Heart left ventricle (tissue), 16 donors: ENCODE data around the gene MOB1A. TPM values are rescaled to one million over a fixed set of nuclear protein-coding genes. Genes with fewer than 3 reads are reported as not detected.

ENCODE experiments used
- ATAC-seq, 4 donors: fragments of 200-7000 bp; cut with Tn5 transposase; one replicate each; pipeline ENCODE4 v1.9.1; 2020 to 2022; ENCODE audit warnings: moderate library complexity in 4 of 4, mild to moderate bottlenecking in 3 of 4, moderate number of reproducible peaks in 1 of 4
- DNase-seq, 5 donors: peaks; one replicate each; pipeline ENCODE4 v3.0.0-alpha.2; 2020
- H3K27ac ChIP-seq, 12 donors: fragments of 200-600 bp; sonication (generic) in 4 of 12; one replicate each; pipeline versions ENCODE4 v1.5.0 to v1.8.0; 2016 to 2022; ENCODE audit warnings: mild to moderate bottlenecking in 2 of 12
- H3K27me3 ChIP-seq, 9 donors: fragments of 200-600 bp; sonication (generic) in 2 of 9; one replicate each; pipeline versions ENCODE4 v1.5.1 to v1.8.0; 2016 to 2022; ENCODE audit warnings: mild to moderate bottlenecking in 3 of 9
- H3K36me3 ChIP-seq, 9 donors: fragments of 200-600 bp; sonication (generic) in 2 of 9; one replicate each; pipeline versions ENCODE4 v1.5.0 to v1.8.0; 2018 to 2022; ENCODE audit warnings: mild to moderate bottlenecking in 2 of 9
- H3K4me1 ChIP-seq, 12 donors: fragments of 200-600 bp; sonication (generic) in 4 of 12; one replicate each; pipeline versions ENCODE4 v1.5.0 to v1.8.0; 2016 to 2022; ENCODE audit warnings: mild to moderate bottlenecking in 3 of 12
- H3K4me3 ChIP-seq, 12 donors: fragments of 200-600 bp; sonication (generic) in 4 of 12; one replicate each; pipeline versions ENCODE4 v1.5.0 to v1.8.0; 2017 to 2022; ENCODE audit warnings: mild to moderate bottlenecking in 9 of 12, moderate library complexity in 4 of 12
- H3K9me3 ChIP-seq, 12 donors: fragments of 200-600 bp; sonication (generic) in 4 of 12; one replicate each; pipeline versions ENCODE4 v1.5.0 to v1.8.0; 2016 to 2022; ENCODE audit warnings: mild to moderate bottlenecking in 1 of 12
- CTCF ChIP-seq, 12 donors: fragments of 200-600 bp; sonication (generic) in 4 of 12; IDR thresholded peaks; one replicate each; pipeline versions ENCODE4 v1.5.0 to v1.8.0; 2018 to 2022; ENCODE audit warnings: antibody characterized with exemption in 12 of 12, mild to moderate bottlenecking in 5 of 12
- POLR2A ChIP-seq, 2 donors: fragments of 450-650 bp; IDR thresholded peaks; one replicate each; pipeline ENCODE4 v1.6.1; 2017; ENCODE audit warnings: antibody characterized with exemption in 2 of 2, mild to moderate bottlenecking in 2 of 2, moderate library complexity in 2 of 2
- WGBS, 4 donors: extraction: QIAGEN DNeasy Blood & Tissue Kit in 2 of 4; methylation state at CpG; one replicate each; pipeline versions ENCODE4 v1.1.5 to v1.1.7; 2013 to 2018; 5-methylcytosine and 5-hydroxymethylcytosine counted together
- intact Hi-C, 10 donors: fragments of 100-400 bp; cut with DNase I; formaldehyde crosslinking; loops; one replicate each; pipeline versions ENCODE4 v1.11.1 to v1.14.2; 2022
- polyA plus RNA-seq, 2 donors: library from polyadenylated mRNA; stranded (reverse); fragments of 200-250 nt; gene quantifications; one replicate each; pipeline ENCODE4 v1.2.3, GENCODE V29; 2013
- total RNA-seq, 9 donors: library from RNA; depleted of rRNA in 2 of 9; stranded (reverse); fragments of >200 nt in 2 of 9; fragmentation: NEBNext Ultra II Directional in 3 of 9; extraction: Animal tissue kit (Norgen Biotek cat#: 25700) in 3 of 9; gene quantifications; one replicate each; pipeline versions ENCODE4 v1.1.0 to v1.2.4, GENCODE V29; 2016 to 2023
- donor health status: ischemic (EF 13 %, LVEDD 7.1; RV severe dilation, severe dysfunction).
- donor health status: healthy with polysubstance abuse.
- donor health status: DM: no; HTN: yes; CAD: no.
- donor health status: DM: no; HTN: no; CAD: no.
- donor health status: ischemic (EF 25% LVEDD 6.9; RV normal size, moderate dysfunction).
- donor health status: ischemic (EF 25% LVEDD 5.7; RV mildly dilated, moderate dysfunction).
- donor health status: healthy.
- donor health status: DM: yes; HTN: yes; CAD: no.
- donor health status: ischemic (EF 35%, LVEDD 5.7; RV mildly dilated, moderate dysfunction).
- donor health status: nonischemic (EF 11% LVEDD 7.7; RV severe dilation, severe dysfunction).
- donor health status: DM: yes; HTN: yes; CAD: no.
- donor health status: PGD.
- donor health status: ischemic (EF 29% LVEDD 5.4; RV normal size, mild dysfunction).
- donor health status: nonischemic (EF 23%, LVEDD 6.1; RV moderate dilation, normal function).

The MOB1A gene
- total and polyA plus RNA-seq, 11 donors = 15.0 to 104 (median 53.5) TPM

- H3K4me1 ChIP-seq = peaks cover 0 to 86% (median 32%) of the 10 kb centered on the region in 12 donors
- no peaks in the 10 kb centered on the region for H3K27me3 ChIP-seq
- TF ChIP-seq POLR2A (IDR thresholded peaks at IDR 0.05) (no peak), CTCF (IDR thresholded peaks at IDR 0.05) (no peak)
- peak overlapping the region in 4 of 12 donors; percentile 3 to 91 (median 31) for H3K27ac ChIP-seq
- no peak for DNase-seq
- no peak for ATAC-seq
- intact Hi-C loops = no loop called here
- no peak overlapping the region for H3K4me3 ChIP-seq
- H3K36me3 ChIP-seq = peaks cover 0 to 37% (median 14%) of the 10 kb centered on the region in 9 donors
- no peaks in the 10 kb centered on the region for H3K9me3 ChIP-seq
- 95 to 100% (median 96%) methylated on average over 3 of the region's 3 CpGs for WGBS, 4 donors
Observed at GRCh38 chr2:74204436-74204835, 25.8 kb upstream of the MOB1A start.

GRCh38 chr2:74201596-74201995 lies 22.9 kb upstream of the MOB1A start:
- 5 to 19% (median 14%) methylated on average over 1 of the region's 1 CpG for WGBS, 4 donors
- TF ChIP-seq POLR2A (IDR thresholded peaks at IDR 0.05) (no peak), CTCF (IDR thresholded peaks at IDR 0.05) (no peak)
- Histone ChIP-seq H3K4me3 (peak overlapping the region in 2 of 12 donors; percentile 4 to 74), H3K27ac (peak overlapping the region in 10 of 12 donors; percentile 19 to 99 (median 52)), H3K9me3 (no peaks in the 10 kb centered on the region), H3K4me1 (peaks cover 0 to 82% (median 35%) of the 10 kb centered on the region in 12 donors), H3K27me3 (no peaks in the 10 kb centered on the region), H3K36me3 (peaks cover 0 to 8% (median 0%) of the 10 kb centered on the region in 9 donors)
- ATAC-seq (peak; percentile 23 to 48 (median 39)), DNase-seq (peak in 1 of 5 donors; percentile 34)
- intact Hi-C loops = no loop called here

- ATAC-seq = no peak
- H3K4me1 ChIP-seq = peaks cover 0 to 78% (median 32%) of the 10 kb centered on the region in 12 donors
- 75 to 85% (median 80%) methylated on average over 3 of the region's 3 CpGs for WGBS, 4 donors
Observed at GRCh38 chr2:74201196-74201595, 22.5 kb upstream of the MOB1A start.

More at GRCh38 chr2:74201196-74201595, 22.5 kb upstream of the MOB1A start:
- H3K4me3 ChIP-seq = peak overlapping the region in 6 of 12 donors; percentile 1 to 93 (median 70)
- peaks cover 0 to 6% (median 0%) of the 10 kb centered on the region in 9 donors for H3K36me3 ChIP-seq
- intact Hi-C loops = no loop called here
- no peaks in the 10 kb centered on the region for H3K9me3 ChIP-seq
- no peaks in the 10 kb centered on the region for H3K27me3 ChIP-seq
- peak in 1 of 5 donors; percentile 35 for DNase-seq
- TF ChIP-seq CTCF (IDR thresholded peaks at IDR 0.05) = no peak
- no peak for TF ChIP-seq POLR2A (IDR thresholded peaks at IDR 0.05)
- peak overlapping the region in 11 of 12 donors; percentile 19 to 99 (median 51) for H3K27ac ChIP-seq
